ENCODE results near the gene UBE2H. TPM values are rescaled to one million over a fixed set of nuclear protein-coding genes. Genes with fewer than 3 reads are reported as not detected.

Gene UBE2H
- total RNA-seq, 1 experiment from 2014 or later = 128 TPM

DNA sequence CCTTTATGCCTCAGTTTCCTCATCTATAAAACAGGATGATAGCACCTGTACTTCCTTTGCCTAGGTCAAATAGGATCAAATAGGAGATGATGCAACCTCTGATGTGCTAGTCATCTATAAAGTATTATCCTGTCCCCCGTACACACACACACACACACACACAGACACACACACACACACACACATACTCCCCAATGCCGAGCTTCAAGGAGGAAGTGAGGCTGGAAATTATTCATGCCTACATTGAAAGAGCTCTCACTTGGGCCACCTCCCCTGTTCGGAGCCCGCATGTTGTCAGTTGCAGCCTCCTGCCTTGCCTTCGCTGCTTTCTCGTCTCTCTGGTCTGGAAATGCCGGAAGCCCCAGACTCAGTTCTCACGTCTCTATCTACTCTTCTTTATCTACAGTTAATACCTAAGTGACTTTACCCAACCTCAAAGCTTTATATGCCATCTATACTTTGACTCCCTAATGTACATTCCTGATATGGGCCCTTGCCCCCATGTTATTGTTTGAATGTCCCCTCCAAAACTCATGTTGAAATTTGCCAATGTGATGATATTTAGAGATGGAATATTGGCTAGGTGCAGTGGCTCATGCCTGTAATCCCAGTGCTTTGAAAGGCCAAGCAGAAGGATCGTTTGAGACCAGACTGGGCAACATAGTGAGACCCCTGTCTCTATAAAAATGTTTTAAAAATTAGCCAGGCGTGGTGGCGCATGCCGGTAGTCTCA is 6.9 kb upstream of the UBE2H start:
- H3K27ac Mint-ChIP-seq (ENCODE audit: low read depth, unreplicated experiment) = peak overlapping the region; percentile 99
- H3K4me1 Mint-ChIP-seq (ENCODE audit: insufficient read depth, unreplicated experiment) = peaks cover 36% of the 10 kb centered on the region
- POLR2A ChIA-PET = interaction anchor here (0.6 to 6.4 kb wide), 20 partner anchors 10 to 179 kb away, joined by 3 to 106 read pairs (median 6); no protein-coding TSS in a partner anchor
- no peak overlapping the region for H3K4me3 Mint-ChIP-seq (ENCODE audit: unreplicated experiment)
- CTCF ChIA-PET = interaction anchor here (0.6 to 2.7 kb wide), 8 partner anchors 8 to 139 kb away, joined by 3 to 20 read pairs (median 5); no protein-coding TSS in a partner anchor
- no peak for TF ChIP-seq CTCF (IDR thresholded peaks at IDR 0.05; ENCODE audit: unreplicated experiment)
- H3K36me3 Mint-ChIP-seq (ENCODE audit: insufficient read depth, unreplicated experiment) = peaks cover 4% of the 10 kb centered on the region
- no TSS peak for BruUV-seq (replicated peaks)
- H3K27me3 Mint-ChIP-seq (ENCODE audit: insufficient read depth, unreplicated experiment) = no peaks in the 10 kb centered on the region
- H3K9me3 Mint-ChIP-seq (ENCODE audit: unreplicated experiment) = no peaks in the 10 kb centered on the region
- intact Hi-C loops (cut with micrococcal nuclease) = no loop called here
- DNase-seq (ENCODE audit: unreplicated experiment) = peak; percentile 23

DNA sequence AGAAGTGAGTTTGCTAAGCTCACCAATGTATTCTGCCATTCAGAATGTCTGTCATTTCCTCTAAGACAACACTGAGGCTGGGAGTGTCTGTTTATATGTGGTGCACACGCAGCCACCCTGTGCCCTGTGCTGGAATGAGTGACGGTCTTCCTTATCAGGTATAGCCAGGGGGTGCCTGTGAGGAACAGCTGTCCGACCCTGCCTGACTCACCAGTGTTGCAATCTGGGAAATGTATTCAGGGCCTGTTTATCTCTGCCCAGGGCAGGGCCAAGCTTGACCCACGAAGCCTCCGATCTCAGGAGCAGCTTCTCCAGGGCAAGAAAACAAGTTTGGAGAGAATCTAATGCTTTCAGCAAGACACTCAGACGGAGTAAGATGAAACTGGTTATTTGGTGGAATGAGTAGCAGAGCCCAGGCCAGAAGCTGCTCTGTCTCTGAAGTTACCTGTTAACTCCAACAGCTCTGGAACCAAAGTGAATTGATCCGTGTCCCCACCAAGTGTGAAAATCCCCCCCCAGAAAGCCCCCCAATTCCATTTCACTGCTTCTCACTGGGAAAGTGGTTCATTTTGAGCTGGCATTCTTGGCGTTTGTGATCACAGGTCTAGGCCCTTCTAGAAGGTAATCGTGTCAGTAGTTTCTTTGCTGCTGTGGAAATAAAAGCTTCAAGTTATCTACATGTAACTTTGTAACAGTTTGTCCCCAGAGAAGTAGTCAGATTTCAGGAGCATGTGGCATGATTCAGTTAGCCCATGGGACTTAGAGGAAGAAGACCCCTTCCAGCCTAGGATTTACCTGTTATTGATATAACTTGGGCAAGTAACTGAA is 6.1 kb upstream of the UBE2H start:
- ChIA-PET CTCF (interaction anchor here (0.6 to 2.7 kb wide), 8 partner anchors 9 to 128 kb away, joined by 3 to 20 read pairs (median 5); no protein-coding TSS in a partner anchor), POLR2A (interaction anchor here (0.5 to 6.4 kb wide), 26 partner anchors 9 to 543 kb away, joined by 3 to 106 read pairs (median 4); no protein-coding TSS in a partner anchor)
- H3K27ac Mint-ChIP-seq (ENCODE audit: low read depth, unreplicated experiment) = peak overlapping the region; percentile 99
- no peaks in the 10 kb centered on the region for H3K27me3 Mint-ChIP-seq (ENCODE audit: insufficient read depth, unreplicated experiment)
- H3K4me1 Mint-ChIP-seq (ENCODE audit: insufficient read depth, unreplicated experiment) = peaks cover 36% of the 10 kb centered on the region
- DNase-seq (ENCODE audit: unreplicated experiment) = peak; percentile 96
- H3K4me3 Mint-ChIP-seq (ENCODE audit: unreplicated experiment) = peak overlapping the region; percentile 46
- TSS peak; percentile 82 for BruUV-seq (replicated peaks)
- TF ChIP-seq CTCF (IDR thresholded peaks at IDR 0.05; ENCODE audit: unreplicated experiment) = no peak
- no peaks in the 10 kb centered on the region for H3K9me3 Mint-ChIP-seq (ENCODE audit: unreplicated experiment)
- intact Hi-C loops (cut with micrococcal nuclease) = no loop called here
- H3K36me3 Mint-ChIP-seq (ENCODE audit: insufficient read depth, unreplicated experiment) = peaks cover 4% of the 10 kb centered on the region

DNA sequence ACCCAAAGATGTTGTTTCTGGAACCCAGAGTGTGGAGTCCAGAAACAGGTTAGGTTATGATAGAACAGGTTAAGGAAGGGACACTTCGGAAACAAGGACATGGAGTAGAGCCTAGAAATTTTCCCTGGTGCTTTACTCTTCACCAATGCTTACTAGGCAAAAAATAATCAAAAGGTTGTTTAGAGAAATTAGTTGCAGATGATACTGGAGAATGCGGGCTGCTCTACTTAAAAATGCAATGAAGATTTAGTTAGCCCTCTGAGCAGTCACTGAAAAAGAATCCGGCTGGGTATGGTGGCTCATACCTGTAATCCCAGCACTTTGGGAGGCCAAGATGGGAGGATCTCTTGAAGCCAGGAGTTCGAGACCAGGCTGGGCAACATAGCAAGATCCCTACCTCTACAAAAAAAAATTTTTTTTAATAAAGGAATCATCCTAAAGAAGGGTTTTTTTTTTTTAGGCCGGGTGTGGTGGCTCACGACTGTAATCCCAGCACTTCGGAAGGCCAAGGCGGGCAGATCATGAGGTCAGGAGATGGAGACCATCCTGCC is 3.3 kb upstream of the UBE2H start:
- H3K27me3 Mint-ChIP-seq (ENCODE audit: insufficient read depth, unreplicated experiment) = no peaks in the 10 kb centered on the region
- peaks cover 30% of the 10 kb centered on the region for H3K4me1 Mint-ChIP-seq (ENCODE audit: insufficient read depth, unreplicated experiment)
- peak overlapping the region; percentile 63 for H3K27ac Mint-ChIP-seq (ENCODE audit: low read depth, unreplicated experiment)
- TF ChIP-seq CTCF (IDR thresholded peaks at IDR 0.05; ENCODE audit: unreplicated experiment) = no peak
- no peaks in the 10 kb centered on the region for H3K9me3 Mint-ChIP-seq (ENCODE audit: unreplicated experiment)
- no TSS peak for BruUV-seq (replicated peaks)
- intact Hi-C loops (cut with micrococcal nuclease) = no loop called here
- DNase-seq (ENCODE audit: unreplicated experiment) = no peak
- no peak overlapping the region for H3K4me3 Mint-ChIP-seq (ENCODE audit: unreplicated experiment)
- peaks cover 17% of the 10 kb centered on the region for H3K36me3 Mint-ChIP-seq (ENCODE audit: insufficient read depth, unreplicated experiment)
- ChIA-PET POLR2A (interaction anchor here (0.5 to 9.6 kb wide), 4 partner anchors 10 to 113 kb away, joined by 3 to 187 read pairs (median 4); no protein-coding TSS in a partner anchor), CTCF (interaction anchor here (0.6 to 1.7 kb wide), 4 partner anchors 55 to 130 kb away, joined by 3 to 11 read pairs (median 4); no protein-coding TSS in a partner anchor)
